HL-60 (cell line): ENCODE measurements around the gene AAMDC.

Experiments
- CTCF ChIP-seq: IDR thresholded peaks from one replicate; pipeline ENCODE4 v1.5.1; 2011; ENCODE audit warnings: low read length, control low read depth, inconsistent platforms; ENCODE audit not compliant: insufficient read depth
- GABPA ChIP-seq: IDR thresholded peaks from 2 replicates; pipeline ENCODE4 v1.6.1; 2012; ENCODE audit warnings: low read depth
- POLR2AphosphoS5 ChIP-seq: IDR thresholded peaks from 2 replicates; pipeline ENCODE4 v1.6.1; 2012; ENCODE audit warnings: low read depth
- SPI1 ChIP-seq: IDR thresholded peaks from 2 replicates; pipeline ENCODE4 v1.6.1; 2012; ENCODE audit warnings: low read depth, mild to moderate bottlenecking, borderline replicate concordance
- TF ChIP-seq, protein P1 (sequence below): IDR thresholded peaks from 2 replicates; pipeline ENCODE4 v1.6.1; 2012; ENCODE audit warnings: low read depth; ENCODE audit not compliant: insufficient replicate concordance

DNA sequence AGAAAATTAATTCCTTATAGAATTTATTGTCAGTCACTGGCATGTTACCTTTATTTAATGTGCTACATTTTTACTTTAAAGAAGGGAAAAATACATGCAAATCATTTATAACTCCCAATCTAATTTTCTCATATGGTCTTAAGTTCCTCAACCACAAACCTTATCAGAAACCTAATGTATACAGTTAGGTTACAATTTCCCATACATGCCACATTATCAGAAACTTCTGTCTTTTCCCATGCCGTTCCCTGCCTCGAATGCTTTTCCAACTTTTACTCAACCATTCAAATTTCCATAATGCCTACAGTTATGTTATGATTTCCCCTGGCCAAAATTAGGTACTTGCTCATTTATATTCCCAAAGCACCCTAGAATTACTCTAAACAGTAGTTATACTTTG, 14.0 kb upstream of the AAMDC start:
- no peak for TF ChIP-seq GABPA
- no peak for TF ChIP-seq CTCF
- TF ChIP-seq POLR2AphosphoS5 = no peak
- TF ChIP-seq, protein P1, sequence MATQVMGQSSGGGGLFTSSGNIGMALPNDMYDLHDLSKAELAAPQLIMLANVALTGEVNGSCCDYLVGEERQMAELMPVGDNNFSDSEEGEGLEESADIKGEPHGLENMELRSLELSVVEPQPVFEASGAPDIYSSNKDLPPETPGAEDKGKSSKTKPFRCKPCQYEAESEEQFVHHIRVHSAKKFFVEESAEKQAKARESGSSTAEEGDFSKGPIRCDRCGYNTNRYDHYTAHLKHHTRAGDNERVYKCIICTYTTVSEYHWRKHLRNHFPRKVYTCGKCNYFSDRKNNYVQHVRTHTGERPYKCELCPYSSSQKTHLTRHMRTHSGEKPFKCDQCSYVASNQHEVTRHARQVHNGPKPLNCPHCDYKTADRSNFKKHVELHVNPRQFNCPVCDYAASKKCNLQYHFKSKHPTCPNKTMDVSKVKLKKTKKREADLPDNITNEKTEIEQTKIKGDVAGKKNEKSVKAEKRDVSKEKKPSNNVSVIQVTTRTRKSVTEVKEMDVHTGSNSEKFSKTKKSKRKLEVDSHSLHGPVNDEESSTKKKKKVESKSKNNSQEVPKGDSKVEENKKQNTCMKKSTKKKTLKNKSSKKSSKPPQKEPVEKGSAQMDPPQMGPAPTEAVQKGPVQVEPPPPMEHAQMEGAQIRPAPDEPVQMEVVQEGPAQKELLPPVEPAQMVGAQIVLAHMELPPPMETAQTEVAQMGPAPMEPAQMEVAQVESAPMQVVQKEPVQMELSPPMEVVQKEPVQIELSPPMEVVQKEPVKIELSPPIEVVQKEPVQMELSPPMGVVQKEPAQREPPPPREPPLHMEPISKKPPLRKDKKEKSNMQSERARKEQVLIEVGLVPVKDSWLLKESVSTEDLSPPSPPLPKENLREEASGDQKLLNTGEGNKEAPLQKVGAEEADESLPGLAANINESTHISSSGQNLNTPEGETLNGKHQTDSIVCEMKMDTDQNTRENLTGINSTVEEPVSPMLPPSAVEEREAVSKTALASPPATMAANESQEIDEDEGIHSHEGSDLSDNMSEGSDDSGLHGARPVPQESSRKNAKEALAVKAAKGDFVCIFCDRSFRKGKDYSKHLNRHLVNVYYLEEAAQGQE = no peak
- TF ChIP-seq SPI1 = no peak
